IMR-90 (cell line): ENCODE results near the gene CDH3. TPM values are rescaled to one million over a fixed set of nuclear protein-coding genes. Genes with fewer than 3 reads are reported as not detected.

ENCODE experiments used
- ATAC-seq: fragments of 200-7000 bp; cut with Tn5 transposase; 2 replicates; pipeline ENCODE4 v1.9.1; 2020; ENCODE audit warnings: low read depth, mild to moderate bottlenecking, moderate library complexity
- BruUV-seq: library from RNA; stranded (reverse); fragments of 400-500 nt; replicated peaks from 2 replicates; lab custom pipeline; 2021; lab: Mats Ljungman, UMichigan
- CTCF ChIA-PET: fragments of 300-600 bp; formaldehyde crosslinking; extraction: SDS; loops from one replicate; lab custom pipeline; 2021; ENCODE audit warnings: antibody characterized with exemption; lab: Yijun Ruan, JAX
- POLR2A ChIA-PET: fragments of 300-600 bp; sonication (Branson Sonifier 250); formaldehyde crosslinking; loops from one replicate; lab custom pipeline; 2022; ENCODE audit warnings: antibody characterized with exemption; ENCODE audit not compliant: unreplicated experiment; lab: Charles Lee
- DNase-seq: peaks from one replicate; pipeline ENCODE4 v3.0.0; 2013
- H2AFZ ChIP-seq: replicated peaks from 2 replicates; pipeline ENCODE3; 2013; ENCODE audit warnings: low read length, mild to moderate bottlenecking; ENCODE audit not compliant: poor library complexity
- H2AK5ac ChIP-seq: 2 replicates; pipeline ENCODE4 v1.6.1; 2013; ENCODE audit warnings: low read depth, low read length, inconsistent platforms
- H2AK9ac ChIP-seq: replicated peaks from 2 replicates; pipeline ENCODE3; 2013; ENCODE audit warnings: mild to moderate bottlenecking, low read depth, low read length, moderate library complexity; ENCODE audit not compliant: poor library complexity
- H2BK120ac ChIP-seq: 2 replicates; pipeline ENCODE4 v1.6.1; 2013; ENCODE audit warnings: low read depth, low read length, inconsistent platforms
- H2BK15ac ChIP-seq: 3 replicates; pipeline ENCODE4 v1.6.1; 2013; ENCODE audit warnings: low read depth, low read length, inconsistent platforms
- H2BK20ac ChIP-seq: 2 replicates; pipeline ENCODE4 v1.6.1; 2013; ENCODE audit warnings: low read depth, mild to moderate bottlenecking, inconsistent platforms, low read length, moderate library complexity
- H2BK5ac ChIP-seq: 2 replicates; pipeline ENCODE4 v1.6.1; 2013; ENCODE audit warnings: mild to moderate bottlenecking, low read depth, low read length, inconsistent platforms; ENCODE audit not compliant: poor library complexity, severe bottlenecking
- H3K14ac ChIP-seq: replicated peaks from 2 replicates; pipeline ENCODE4 v1.6.1; 2013; ENCODE audit warnings: low read depth, low read length, inconsistent platforms
- H3K18ac ChIP-seq: 2 replicates; pipeline ENCODE4 v1.6.1; 2013; ENCODE audit warnings: low read depth, low read length, control low read depth
- H3K23ac ChIP-seq: 2 replicates; pipeline ENCODE4 v1.6.1; 2013; ENCODE audit warnings: low read depth, low read length, inconsistent platforms
- H3K27ac ChIP-seq: 2 replicates; pipeline ENCODE4 v1.5.1; 2013; ENCODE audit warnings: mild to moderate bottlenecking, control low read depth, low read length; ENCODE audit not compliant: insufficient read depth
- H3K27me3 ChIP-seq: 2 replicates; pipeline ENCODE4 v1.6.1; 2013; ENCODE audit warnings: low read length; ENCODE audit not compliant: control insufficient read depth, insufficient read depth
- H3K36me3 ChIP-seq: 2 replicates; pipeline ENCODE4 v1.6.1; 2013; ENCODE audit warnings: low read length, mixed read lengths; ENCODE audit not compliant: control insufficient read depth, insufficient read depth
- H3K4ac ChIP-seq: 2 replicates; pipeline ENCODE4 v1.6.1; 2013; ENCODE audit warnings: low read depth, low read length, inconsistent platforms
- H3K4me1 ChIP-seq: 2 replicates; pipeline ENCODE4 v1.6.1; 2013; ENCODE audit warnings: low read length, mixed read lengths; ENCODE audit not compliant: control insufficient read depth, insufficient read depth
- H3K4me2 ChIP-seq: 2 replicates; pipeline ENCODE4 v1.6.1; 2013; ENCODE audit warnings: low read depth, mild to moderate bottlenecking, control low read depth, low read length, moderate library complexity
- H3K4me3 ChIP-seq: 2 replicates; pipeline ENCODE4 v1.5.1; 2013; ENCODE audit warnings: low read depth, mild to moderate bottlenecking, control low read depth, low read length, moderate library complexity; ENCODE audit not compliant: insufficient read depth
- H3K56ac ChIP-seq: 2 replicates; pipeline ENCODE4 v1.6.1; 2013; ENCODE audit warnings: low read length, inconsistent platforms; ENCODE audit not compliant: insufficient read depth; ENCODE audit errors: extremely low read depth
- H3K79me1 ChIP-seq, 2 experiments: 2 replicates each; pipeline ENCODE4 v1.6.1; 2013; ENCODE audit warnings: low read length in 2 of 2, inconsistent platforms in 1 of 2, low read depth in 1 of 2
- H3K9ac ChIP-seq: 2 replicates; pipeline ENCODE4 v1.6.1; 2013; ENCODE audit warnings: low read depth, low read length, control low read depth
- H3K9me1 ChIP-seq: 2 replicates; pipeline ENCODE4 v1.6.1; 2013; ENCODE audit warnings: low read length, inconsistent platforms; ENCODE audit not compliant: insufficient read depth
- H3K9me3 ChIP-seq: 2 replicates; pipeline ENCODE4 v1.6.1; 2013; ENCODE audit warnings: low read length; ENCODE audit not compliant: control insufficient read depth, insufficient read depth
- H4K20me1 ChIP-seq: 2 replicates; pipeline ENCODE4 v1.6.1; 2013; ENCODE audit warnings: low read length, inconsistent platforms; ENCODE audit not compliant: insufficient read depth
- H4K5ac ChIP-seq: 2 replicates; pipeline ENCODE4 v1.6.1; 2013; ENCODE audit warnings: mild to moderate bottlenecking, low read depth, low read length, control low read depth
- H4K8ac ChIP-seq, 2 experiments: 2 replicates each; pipeline ENCODE4 v1.6.1; 2013; ENCODE audit warnings: low read depth in 2 of 2, low read length in 2 of 2, control low read depth in 1 of 2, inconsistent platforms in 1 of 2
- H4K91ac ChIP-seq: 2 replicates; pipeline ENCODE4 v1.6.1; 2013; ENCODE audit warnings: low read depth, low read length, inconsistent platforms; ENCODE audit not compliant: insufficient read depth
- BHLHE40 ChIP-seq: fragments of 150-350 bp; IDR thresholded peaks from 2 replicates; pipeline ENCODE4 v1.6.1; 2016; ENCODE audit warnings: mild to moderate bottlenecking, low read depth, low read length
- CEBPB ChIP-seq: IDR thresholded peaks from 2 replicates; pipeline ENCODE4 v1.6.1; 2012; ENCODE audit warnings: low read depth, low read length, improper control_type of control experiment
- CHD1 ChIP-seq: IDR thresholded peaks from 2 replicates; pipeline ENCODE4 v1.6.1; 2012; ENCODE audit warnings: low read depth, low read length, improper control_type of control experiment
- FOS ChIP-seq: fragments of 150-350 bp; IDR thresholded peaks from 2 replicates; pipeline ENCODE4 v1.6.1; 2016; ENCODE audit warnings: low read depth, low read length
- MAFK ChIP-seq: IDR thresholded peaks from 2 replicates; pipeline ENCODE4 v1.6.1; 2012; ENCODE audit warnings: low read depth, low read length, improper control_type of control experiment
- MAZ ChIP-seq: IDR thresholded peaks from 2 replicates; pipeline ENCODE4 v1.6.1; 2012; ENCODE audit warnings: low read depth, mild to moderate bottlenecking, low read length, improper control_type of control experiment, moderate library complexity, borderline replicate concordance
- MXI1 ChIP-seq: IDR thresholded peaks from 2 replicates; pipeline ENCODE4 v1.6.1; 2012; ENCODE audit warnings: low read depth, mild to moderate bottlenecking, low read length, moderate library complexity, borderline replicate concordance
- NFE2L2 ChIP-seq: fragments of 150-350 bp; IDR thresholded peaks from 2 replicates; pipeline ENCODE4 v1.6.1; 2016; ENCODE audit warnings: low read depth, mild to moderate bottlenecking, low read length
- POLR2A ChIP-seq: IDR thresholded peaks from 2 replicates; pipeline ENCODE4 v1.6.1; 2012; ENCODE audit warnings: mild to moderate bottlenecking, low read depth, low read length
- RAD21 ChIP-seq: IDR thresholded peaks from 2 replicates; pipeline ENCODE4 v1.6.1; 2012; ENCODE audit warnings: low read length, improper control_type of control experiment
- RCOR1 ChIP-seq: IDR thresholded peaks from 2 replicates; pipeline ENCODE4 v1.6.1; 2012; ENCODE audit warnings: mild to moderate bottlenecking, low read length, improper control_type of control experiment; ENCODE audit not compliant: insufficient replicate concordance
- RFX5 ChIP-seq: IDR thresholded peaks from 2 replicates; pipeline ENCODE4 v1.8.0; 2012; ENCODE audit warnings: low read depth, mild to moderate bottlenecking, low read length, moderate library complexity
- SMC3 ChIP-seq: fragments of 150-350 bp; IDR thresholded peaks from 2 replicates; pipeline ENCODE4 v1.6.1; 2016; ENCODE audit warnings: low read depth, mild to moderate bottlenecking, antibody characterized with exemption, low read length, moderate library complexity
- WGBS, 2 experiments: methylation state at CpG; one replicate each; pipeline versions ENCODE4 v1.1.5 to v1.1.7; 2013; ENCODE audit warnings: missing lambda C conversion rate in 2 of 2; ENCODE audit not compliant: insufficient read length in 1 of 2; ENCODE audit errors: extremely low coverage in 2 of 2; 5-methylcytosine and 5-hydroxymethylcytosine counted together
- dilution Hi-C: fragments of 300-500 bp; cut with HindIII; formaldehyde crosslinking; loops from one replicate; pipeline ENCODE4 v1.14.3; 2018; ENCODE audit warnings: low sequenced_read_pairs; ENCODE audit not compliant: unreplicated experiment
- in situ Hi-C: fragments of 300-500 bp; cut with MboI; formaldehyde crosslinking; loops from 3 replicates; pipeline ENCODE4 v1.14.3; 2019; ENCODE audit warnings: low sequenced_read_pairs, inconsistent platforms, mixed read lengths
- intact Hi-C: fragments of 100-400 bp; cut with micrococcal nuclease; formaldehyde crosslinking; loops from 2 replicates; pipeline ENCODE4 v1.10.0; 2022
- polyA plus RNA-seq, 3 experiments: library from polyadenylated mRNA; depleted of rRNA; stranded (reverse); fragments of >200 nt; gene quantifications; 2 replicates each; pipeline ENCODE4 v1.2.3, GENCODE V29; 2012; ENCODE audit warnings: low replicate concordance in 1 of 3
- total RNA-seq: library from RNA; depleted of rRNA; stranded (reverse); fragments of >200 nt; gene quantifications from 2 replicates; pipeline ENCODE4 v1.2.3, GENCODE V29; 2012
- TF ChIP-seq, protein P1 (sequence below): fragments of 150-350 bp; IDR thresholded peaks from 2 replicates; pipeline ENCODE4 v1.6.1; 2016; ENCODE audit warnings: low read depth, mild to moderate bottlenecking, low read length, moderate library complexity, borderline replicate concordance

CDH3 gene
- total and polyA plus RNA-seq, 2 of the 4 experiments (the other 2 are of a cell fraction): not detected

DNA sequence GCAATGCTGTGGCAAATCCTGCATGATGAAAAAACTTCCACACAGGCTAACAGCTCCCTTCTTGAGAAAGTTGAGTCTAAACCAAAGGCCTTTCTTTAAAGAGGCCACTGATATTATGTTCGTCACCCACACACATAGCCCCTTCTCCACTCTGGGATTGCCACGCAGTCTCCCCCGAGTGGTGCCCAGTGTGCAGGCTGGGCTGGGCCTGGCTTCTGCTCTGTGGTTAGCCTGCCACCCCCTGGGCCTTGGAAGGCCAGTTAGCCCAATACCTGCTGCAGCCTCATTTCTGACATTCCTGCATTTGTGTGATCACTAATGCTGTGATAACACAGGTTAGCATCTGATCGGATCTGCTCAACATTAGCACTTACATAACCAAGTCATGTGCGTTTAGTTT, 44.8 kb downstream of the CDH3 start:
- no peaks in the 10 kb centered on the region for H3K4me1 ChIP-seq
- no peak for DNase-seq
- no peaks in the 10 kb centered on the region for H3K9me3 ChIP-seq
- H3K4me2 ChIP-seq: no peak overlapping the region
- H2AFZ ChIP-seq: no peak overlapping the region
- H3K18ac ChIP-seq: no peak overlapping the region
- H3K9ac ChIP-seq: no peak overlapping the region
- no peak overlapping the region for H3K23ac ChIP-seq
- no peak overlapping the region for H3K56ac ChIP-seq
- H4K20me1 ChIP-seq: no peaks in the 10 kb centered on the region
- no peak overlapping the region for H2AK9ac ChIP-seq
- no TSS peak for BruUV-seq
- TF ChIP-seq BHLHE40: no peak
- no peak for TF ChIP-seq FOS
- no peak for TF ChIP-seq CEBPB
- TF ChIP-seq RCOR1: no peak
- no peak for TF ChIP-seq SMC3
- no peak for TF ChIP-seq MAFK
- TF ChIP-seq POLR2A: no peak
- no peak for TF ChIP-seq RAD21
- no peak for TF ChIP-seq MAZ
- TF ChIP-seq RFX5: no peak
- no peak for TF ChIP-seq MXI1
- TF ChIP-seq NFE2L2: no peak
- no peak for TF ChIP-seq CHD1
- TF ChIP-seq, protein P1, sequence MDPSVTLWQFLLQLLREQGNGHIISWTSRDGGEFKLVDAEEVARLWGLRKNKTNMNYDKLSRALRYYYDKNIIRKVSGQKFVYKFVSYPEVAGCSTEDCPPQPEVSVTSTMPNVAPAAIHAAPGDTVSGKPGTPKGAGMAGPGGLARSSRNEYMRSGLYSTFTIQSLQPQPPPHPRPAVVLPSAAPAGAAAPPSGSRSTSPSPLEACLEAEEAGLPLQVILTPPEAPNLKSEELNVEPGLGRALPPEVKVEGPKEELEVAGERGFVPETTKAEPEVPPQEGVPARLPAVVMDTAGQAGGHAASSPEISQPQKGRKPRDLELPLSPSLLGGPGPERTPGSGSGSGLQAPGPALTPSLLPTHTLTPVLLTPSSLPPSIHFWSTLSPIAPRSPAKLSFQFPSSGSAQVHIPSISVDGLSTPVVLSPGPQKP: no peak
- WGBS, 2 experiments: no CpG with 5 or more reads among the region's 5 CpGs
- no peaks in the 10 kb centered on the region for H3K36me3 ChIP-seq
- peaks cover 4% of the 10 kb centered on the region for H3K27me3 ChIP-seq
- ATAC-seq: no peak
- no peak overlapping the region for H4K91ac ChIP-seq
- H2BK15ac ChIP-seq: no peak overlapping the region
- H3K14ac ChIP-seq: no peak overlapping the region
- ChIA-PET CTCF (no interaction called here), POLR2A (no interaction called here)
- intact Hi-C loops: no loop called here
- no peak overlapping the region for H2BK20ac ChIP-seq
- H3K9me1 ChIP-seq: no peaks in the 10 kb centered on the region
- in situ Hi-C loops: no loop called here
- no peak overlapping the region for H3K27ac ChIP-seq
- H4K5ac ChIP-seq: no peak overlapping the region
- no peak overlapping the region for H3K4ac ChIP-seq
- dilution Hi-C loops: no loop called here
- no peaks in the 10 kb centered on the region for H3K79me1 ChIP-seq
- no peak overlapping the region for H2BK5ac ChIP-seq
- H2BK120ac ChIP-seq: no peak overlapping the region
- no peak overlapping the region for H4K8ac ChIP-seq
- no peak overlapping the region for H2AK5ac ChIP-seq
- H3K4me3 ChIP-seq: no peak overlapping the region
